ENCODE measurements around the gene NETO2. TPM values are rescaled to one million over a fixed set of nuclear protein-coding genes. Genes with fewer than 3 reads are reported as not detected.

Gene NETO2
- total RNA-seq, 5 donors from 2014 or later (not counting 1 experiment from before 2014, with no cell fraction given) = 1.4 to 4.1 (median 2.1) TPM

Other genes with a start within 250 kb of the NETO2 start
- gene DNAJA2, start 170.3 kb downstream of the NETO2 start, total RNA-seq = 10 to 100 TPM; 60.4 to 75.3 (median 67.4) TPM

Measured in T-cell (primary cell).